AG09319 (cell line): ENCODE measurements around the gene LETMD1.

ENCODE experiments used
- DNase-seq: peaks from one replicate; pipeline ENCODE4 v3.0.0-alpha.2; 2010; ENCODE audit warnings: low read depth; ENCODE audit errors: extremely low read depth
- TF ChIP-seq, protein P1 (sequence below): IDR thresholded peaks from 2 replicates; pipeline ENCODE4 v1.5.1; 2011; ENCODE audit warnings: low read depth, mild to moderate bottlenecking, inconsistent platforms, low read length, moderate library complexity

Gene LETMD1

DNA sequence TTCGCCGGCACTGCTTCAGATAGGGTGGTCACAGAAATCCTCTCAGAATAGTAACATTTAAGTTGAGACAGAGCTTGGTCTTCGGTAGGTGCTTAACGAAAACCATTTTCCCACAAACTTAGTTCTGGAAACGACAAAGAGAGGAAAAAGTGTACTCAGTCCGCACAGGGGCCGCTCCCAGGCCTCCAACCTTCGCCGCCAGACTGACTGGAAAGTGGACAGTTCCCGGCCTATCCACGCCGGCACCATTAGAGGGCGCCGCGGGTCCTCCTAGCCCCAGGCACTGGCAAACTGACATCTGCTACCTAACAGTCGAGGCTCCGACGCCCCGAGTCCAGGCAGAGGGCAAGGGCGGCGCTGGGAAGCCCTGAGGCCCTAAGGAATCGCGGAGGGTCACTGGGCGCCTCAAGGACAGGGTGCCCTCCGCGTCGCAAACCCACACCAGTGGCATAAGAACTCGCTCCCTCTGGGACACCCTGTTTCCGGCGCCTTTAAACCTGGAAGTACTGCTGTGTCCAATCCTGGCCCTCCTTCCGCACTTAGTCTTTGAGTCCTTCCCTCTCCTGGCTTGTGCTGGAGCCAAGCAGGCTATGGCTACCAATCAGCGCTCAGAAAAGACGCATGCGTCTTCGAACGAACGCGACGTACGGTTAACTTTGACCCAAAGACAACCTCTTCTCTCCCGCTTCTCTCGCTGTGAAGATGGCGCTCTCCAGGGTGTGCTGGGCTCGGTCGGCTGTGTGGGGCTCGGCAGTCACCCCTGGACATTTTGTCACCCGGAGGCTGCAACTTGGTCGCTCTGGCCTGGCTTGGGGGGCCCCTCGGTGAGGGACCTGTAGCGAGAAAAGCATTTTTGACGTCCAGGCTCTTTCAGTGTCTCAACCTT lies at the start of gene LETMD1:
TSS of gene LETMD1 (plus strand) at position 673 of the 886 bp plus-strand sequence. CDS start at position 703, 30 bp downstream.
- peak; percentile 94 for DNase-seq
- TF ChIP-seq, protein P1, sequence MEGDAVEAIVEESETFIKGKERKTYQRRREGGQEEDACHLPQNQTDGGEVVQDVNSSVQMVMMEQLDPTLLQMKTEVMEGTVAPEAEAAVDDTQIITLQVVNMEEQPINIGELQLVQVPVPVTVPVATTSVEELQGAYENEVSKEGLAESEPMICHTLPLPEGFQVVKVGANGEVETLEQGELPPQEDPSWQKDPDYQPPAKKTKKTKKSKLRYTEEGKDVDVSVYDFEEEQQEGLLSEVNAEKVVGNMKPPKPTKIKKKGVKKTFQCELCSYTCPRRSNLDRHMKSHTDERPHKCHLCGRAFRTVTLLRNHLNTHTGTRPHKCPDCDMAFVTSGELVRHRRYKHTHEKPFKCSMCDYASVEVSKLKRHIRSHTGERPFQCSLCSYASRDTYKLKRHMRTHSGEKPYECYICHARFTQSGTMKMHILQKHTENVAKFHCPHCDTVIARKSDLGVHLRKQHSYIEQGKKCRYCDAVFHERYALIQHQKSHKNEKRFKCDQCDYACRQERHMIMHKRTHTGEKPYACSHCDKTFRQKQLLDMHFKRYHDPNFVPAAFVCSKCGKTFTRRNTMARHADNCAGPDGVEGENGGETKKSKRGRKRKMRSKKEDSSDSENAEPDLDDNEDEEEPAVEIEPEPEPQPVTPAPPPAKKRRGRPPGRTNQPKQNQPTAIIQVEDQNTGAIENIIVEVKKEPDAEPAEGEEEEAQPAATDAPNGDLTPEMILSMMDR = peak; percentile 94

- DNase-seq = no peak
- TF ChIP-seq, protein P1 = no peak
Observed at GRCh38 chr12:50999093-50999492, 49.0 kb upstream of the LETMD1 start.

DNA sequence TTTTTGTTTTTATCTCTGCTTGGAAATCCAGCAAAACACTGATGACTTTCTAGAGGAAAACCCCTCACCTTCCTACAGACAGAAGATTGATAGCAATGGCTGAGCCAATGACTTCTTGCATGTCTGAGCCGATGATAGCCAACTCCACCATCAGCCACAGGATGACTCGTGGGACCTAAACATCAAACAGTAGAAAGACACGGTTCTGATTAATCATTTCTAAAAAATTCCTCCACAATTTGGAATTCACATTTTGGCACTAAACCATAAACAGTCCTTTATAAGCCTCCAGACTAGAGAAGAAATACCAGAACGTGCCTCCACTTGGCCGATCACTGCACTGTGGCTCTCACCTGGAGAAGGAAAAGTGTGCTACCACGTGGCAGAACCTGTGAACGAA lies 47.9 kb upstream of the LETMD1 start:
- TF ChIP-seq, protein P1 = no peak
- DNase-seq = no peak

DNA sequence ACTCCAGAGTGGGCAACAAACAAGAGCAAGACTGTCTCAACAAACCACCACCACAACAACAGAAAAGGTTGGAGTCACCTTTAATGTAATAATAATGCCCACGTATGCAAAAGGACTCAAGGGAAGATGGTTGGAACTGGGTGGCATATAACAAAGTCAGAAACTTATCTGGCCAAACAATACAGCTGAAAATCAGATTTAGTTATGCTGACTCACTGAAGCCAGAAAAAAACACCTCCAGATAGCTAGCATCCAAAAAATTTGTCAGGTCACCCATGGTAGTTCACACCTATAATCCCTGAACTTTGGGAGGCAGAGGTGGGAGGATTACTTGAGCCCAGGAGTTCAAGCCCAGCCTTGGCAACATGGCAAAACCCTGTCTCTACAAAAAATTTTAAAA lies 46.3 kb upstream of the LETMD1 start:
- no peak for DNase-seq
- TF ChIP-seq, protein P1 = no peak

DNA sequence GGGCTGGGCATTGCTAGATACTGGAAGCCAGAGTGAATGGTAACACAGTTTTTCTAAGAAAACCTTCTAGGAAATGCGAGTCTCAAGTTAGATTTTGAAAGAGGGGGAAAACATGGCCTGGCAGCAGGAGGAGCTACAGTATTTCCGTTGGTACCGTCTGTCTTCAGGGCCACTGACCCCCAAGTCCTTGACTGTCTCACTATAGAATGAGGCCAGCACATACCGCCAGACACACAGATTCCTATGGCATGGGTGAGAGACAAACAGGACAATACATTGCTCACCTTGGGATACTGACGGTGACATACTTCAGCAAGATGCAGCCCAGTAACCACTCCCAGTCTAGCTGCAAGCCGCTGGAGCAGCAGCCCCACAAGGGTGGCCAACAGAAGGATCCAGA lies 43.6 kb upstream of the LETMD1 start:
- TF ChIP-seq, protein P1 = no peak
- DNase-seq = no peak

GRCh38 chr12:51005030-51005429 lies 43.1 kb upstream of the LETMD1 start:
- TF ChIP-seq, protein P1 = no peak
- DNase-seq = no peak

DNA sequence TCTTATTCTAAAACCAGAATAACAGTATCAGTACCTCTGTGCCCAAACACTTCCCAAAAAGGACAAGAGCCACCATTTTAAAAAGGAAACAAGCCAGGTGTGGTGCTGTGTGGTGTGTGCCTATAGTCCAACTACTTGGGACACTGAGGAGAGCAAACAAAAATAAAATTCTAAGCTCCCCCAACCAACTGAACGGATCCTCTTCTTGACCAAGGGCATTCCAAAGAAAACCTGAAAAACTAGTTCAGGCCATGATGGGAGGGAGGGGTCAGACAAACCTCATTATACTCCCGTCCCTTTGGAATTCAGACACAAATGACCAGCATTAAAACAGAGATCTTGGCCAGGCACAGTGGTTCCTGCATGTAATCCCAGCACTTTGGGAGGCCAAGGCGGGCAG lies 42.5 kb upstream of the LETMD1 start:
- TF ChIP-seq, protein P1 = no peak
- no peak for DNase-seq
